GM21786 (cell line): ENCODE measurements around the gene RNF214.
"Not testable (repeated sequence)": the region's sequence is repeated elsewhere in the genome, so short reads cannot be mapped to it uniquely, and the experiment has no call there.

Experiments used
- ATAC-seq: cut with Tn5 transposase; IDR thresholded peaks from one replicate; pipeline ENCODE4 v1.9.1; 2021; ENCODE audit not compliant: unreplicated experiment

RNF214 gene

GRCh38 chr11:117229931-117230285 is 2.6 kb upstream of the RNF214 start:
- ATAC-seq = no peak

- ATAC-seq = peak; percentile 34
Observed at GRCh38 chr11:117230286-117230961, 2.0 kb upstream of the RNF214 start.

- no peak for ATAC-seq
Observed at GRCh38 chr11:117230999-117231841, 1.3 kb upstream of the RNF214 start.

GRCh38 chr11:117231842-117232091 is 704 bp upstream of the RNF214 start, which contains the start of gene PCSK7:
PCSK7 (minus strand) TSS chr11:117232073; CDS start chr11:117229844, 2,229 bp downstream.
- ATAC-seq = peak; percentile 2

- no peak for ATAC-seq
Observed at GRCh38 chr11:117232911-117233409, 489 bp downstream of the RNF214 start.

GRCh38 chr11:117238221-117238620 is 5.8 kb downstream of the RNF214 start:
- no peak for ATAC-seq

DNA sequence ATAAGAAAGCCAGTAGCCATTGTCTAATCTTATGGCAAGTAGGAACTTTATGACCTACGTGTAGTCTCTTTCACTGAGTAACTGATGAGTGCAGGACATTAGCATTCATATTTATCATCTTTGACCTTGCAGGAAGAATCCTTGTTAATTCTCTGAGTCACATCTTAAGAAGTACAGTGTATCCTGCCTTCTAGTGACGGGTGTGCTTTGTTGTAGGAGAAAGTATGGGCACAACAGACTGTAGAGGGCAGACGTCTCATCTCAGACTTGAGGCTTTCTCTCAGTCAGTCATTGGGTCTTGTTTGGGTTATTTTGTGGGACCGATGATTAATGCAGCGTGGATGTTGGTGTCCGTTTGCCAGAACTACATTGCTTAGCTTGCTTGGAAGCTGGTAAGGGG is 6.8 kb downstream of the RNF214 start:
- ATAC-seq = no peak

- no peak for ATAC-seq
Observed at GRCh38 chr11:117248341-117248740, 15.9 kb downstream of the RNF214 start.

GRCh38 chr11:117249571-117249970 is 17.1 kb downstream of the RNF214 start:
- no peak for ATAC-seq

- no peak for ATAC-seq
Observed at GRCh38 chr11:117251506-117251905, 19.0 kb downstream of the RNF214 start.

- ATAC-seq = no peak
Observed at GRCh38 chr11:117255966-117256365, 23.5 kb downstream of the RNF214 start.

DNA sequence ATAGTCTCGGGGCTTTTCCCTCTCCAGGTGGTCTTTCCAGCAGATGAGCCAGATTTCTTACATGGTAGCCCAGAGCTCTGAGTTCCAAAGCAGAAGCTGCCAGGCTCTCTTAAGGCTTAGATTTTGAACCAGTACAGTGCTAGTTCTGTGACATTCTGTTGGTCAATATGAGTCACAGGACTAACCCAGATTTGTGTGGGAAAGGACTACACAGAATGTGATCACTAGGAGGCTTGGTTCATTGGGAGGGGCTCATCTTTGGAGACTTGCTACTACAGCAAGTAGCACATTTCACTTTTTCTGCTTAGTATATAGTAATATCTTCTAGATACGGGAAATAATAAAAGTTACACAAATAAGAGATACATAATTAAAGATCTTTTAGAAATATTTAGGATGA is 24.1 kb downstream of the RNF214 start:
- ATAC-seq = no peak

DNA sequence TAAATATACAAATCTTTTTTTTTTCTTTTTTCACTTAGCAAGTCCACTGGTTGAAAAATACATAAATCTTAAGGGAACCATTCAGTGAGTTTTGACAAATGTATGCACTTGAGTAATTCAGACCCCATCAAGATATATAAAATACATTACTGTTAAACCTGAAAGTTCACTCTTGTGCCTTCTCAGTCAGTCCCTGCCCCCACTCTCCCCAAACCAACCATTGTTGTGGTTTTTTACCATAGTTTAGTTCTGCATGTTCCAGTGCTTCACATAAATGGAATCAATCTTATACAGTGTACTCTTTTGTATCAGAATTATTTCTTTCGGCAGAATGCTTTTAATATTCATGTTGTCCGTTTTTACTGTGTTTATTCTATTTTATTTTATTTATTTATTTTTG is 26.1 kb downstream of the RNF214 start:
- no peak for ATAC-seq

DNA sequence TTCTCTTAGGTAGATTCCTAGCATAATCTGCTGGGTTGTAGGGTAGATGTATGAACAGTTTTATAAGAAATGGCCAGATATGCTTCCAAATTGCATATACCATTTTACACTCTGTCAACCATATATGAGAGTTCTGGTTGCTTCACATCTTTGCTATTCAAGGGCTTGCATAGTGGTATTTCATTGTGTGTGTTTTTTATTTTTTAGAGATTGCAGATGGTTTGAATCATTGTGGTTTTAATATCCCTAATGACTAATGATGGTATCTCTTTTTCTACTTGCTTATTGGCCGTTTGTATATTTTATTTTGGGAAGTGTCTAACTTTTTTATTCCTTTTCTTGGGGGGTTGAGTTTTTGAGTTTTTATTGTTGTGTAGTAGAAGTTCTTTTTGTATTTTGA is 26.9 kb downstream of the RNF214 start:
- ATAC-seq = no peak

DNA sequence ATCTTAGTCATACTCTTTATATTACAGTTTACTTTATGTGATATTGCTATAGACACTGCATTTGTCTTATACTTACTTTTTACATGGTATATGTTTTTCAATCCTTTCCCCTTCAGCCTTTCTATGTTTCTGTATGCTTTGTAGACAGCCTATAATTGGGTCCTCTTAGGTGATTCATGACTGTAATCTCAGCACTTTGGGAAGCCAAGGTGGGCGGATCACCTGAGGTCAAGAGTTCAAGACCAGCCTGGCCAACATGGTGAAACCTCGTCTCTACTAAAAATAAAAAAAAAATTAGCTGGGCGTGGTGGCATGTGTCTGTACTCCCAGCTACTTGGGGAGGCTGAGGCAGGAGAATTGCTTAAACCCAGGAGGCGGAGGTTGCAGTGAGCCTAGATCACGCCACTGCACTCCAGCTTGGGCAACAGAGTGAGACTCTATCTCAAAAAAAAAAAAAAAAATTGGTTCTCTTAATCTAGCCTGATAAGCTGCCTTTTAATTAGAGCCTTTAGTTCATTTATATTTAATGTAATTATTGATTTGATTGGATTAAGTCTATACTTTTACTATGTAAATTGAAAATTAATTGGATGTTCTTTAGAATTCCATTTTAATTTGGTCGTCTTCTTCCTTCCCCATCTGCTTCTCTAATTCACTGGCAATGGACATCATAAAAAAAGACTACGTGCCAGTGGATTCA is 32.3 kb downstream of the RNF214 start:
- not testable (repeated sequence) for ATAC-seq

GRCh38 chr11:117265745-117266144 is 33.3 kb downstream of the RNF214 start:
- no peak for ATAC-seq

DNA sequence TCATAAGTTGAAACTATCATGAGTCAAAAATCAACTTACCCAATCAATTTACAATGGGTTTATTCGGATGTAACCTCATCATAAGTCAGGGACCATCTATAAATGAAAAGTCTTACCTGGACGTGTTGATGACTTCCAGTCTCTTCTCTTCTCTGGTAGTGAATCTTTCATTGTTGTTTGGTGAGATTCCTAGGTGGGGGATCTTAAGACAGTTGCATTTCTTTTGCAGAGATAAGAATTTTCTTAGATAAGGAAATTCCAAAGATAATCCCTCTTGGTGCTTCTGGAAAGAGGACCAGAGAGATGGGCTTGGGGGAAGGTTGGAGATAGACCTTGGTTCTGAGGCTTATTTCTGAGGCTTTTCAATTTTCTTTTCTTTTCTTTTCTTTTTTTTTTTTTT is 37.4 kb downstream of the RNF214 start:
- ATAC-seq = no peak

DNA sequence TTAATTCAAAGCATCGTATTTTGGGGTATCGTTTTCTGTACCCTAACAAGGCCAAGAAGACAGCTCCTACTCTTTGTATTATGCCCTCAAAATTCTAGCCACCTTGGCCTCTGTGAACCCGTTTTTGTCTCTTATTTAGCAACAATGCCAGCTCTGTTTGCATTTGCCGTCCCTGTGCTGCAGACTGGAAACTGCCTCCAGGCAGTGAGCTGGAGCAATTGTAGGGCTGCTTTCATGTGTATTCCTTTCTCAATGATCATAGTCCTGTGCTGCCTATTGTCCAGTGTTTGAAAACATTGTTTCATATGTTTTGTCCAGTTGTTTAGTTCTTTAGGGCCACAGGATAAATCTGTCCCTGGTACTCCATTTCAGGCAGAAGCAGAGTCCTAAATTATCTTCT is 38.7 kb downstream of the RNF214 start:
- ATAC-seq = no peak

DNA sequence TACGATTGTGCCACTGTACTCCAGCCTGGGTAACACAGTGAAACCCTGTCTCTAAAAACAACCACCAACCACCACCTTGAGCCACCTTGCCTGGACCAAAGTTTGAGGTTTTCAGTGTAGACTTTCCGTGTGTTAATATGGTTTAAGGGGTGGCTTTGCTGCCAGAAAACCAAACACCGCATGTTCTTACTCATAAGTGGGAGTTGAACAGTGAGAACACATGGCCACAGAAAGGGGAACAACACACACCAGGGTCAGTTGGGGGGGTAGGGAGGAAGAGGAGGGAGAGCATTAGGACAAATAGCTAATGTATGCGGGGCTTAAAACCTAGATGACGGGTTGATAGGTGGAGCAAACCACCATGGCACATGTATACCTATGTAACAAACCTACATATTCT is 39.7 kb downstream of the RNF214 start:
- ATAC-seq = not testable (repeated sequence)

- no peak for ATAC-seq
Observed at GRCh38 chr11:117273550-117274289, 41.2 kb downstream of the RNF214 start.

- no peak for ATAC-seq
Observed at GRCh38 chr11:117278347-117278746, 45.9 kb downstream of the RNF214 start.
